HG02981 (cell line): ENCODE results near the gene PUS10.
A peak's percentile ranks its signal among the peaks of the same experiment; 100 is the strongest.

Source experiments
- ATAC-seq: cut with Tn5 transposase; IDR thresholded peaks from one replicate; pipeline ENCODE4 v1.9.1; 2021; ENCODE audit warnings: mild to moderate bottlenecking, moderate library complexity; ENCODE audit not compliant: unreplicated experiment

Gene PUS10

GRCh38 chr2:60972889-60973656, 45.0 kb downstream of the PUS10 start:
- ATAC-seq: no peak

DNA sequence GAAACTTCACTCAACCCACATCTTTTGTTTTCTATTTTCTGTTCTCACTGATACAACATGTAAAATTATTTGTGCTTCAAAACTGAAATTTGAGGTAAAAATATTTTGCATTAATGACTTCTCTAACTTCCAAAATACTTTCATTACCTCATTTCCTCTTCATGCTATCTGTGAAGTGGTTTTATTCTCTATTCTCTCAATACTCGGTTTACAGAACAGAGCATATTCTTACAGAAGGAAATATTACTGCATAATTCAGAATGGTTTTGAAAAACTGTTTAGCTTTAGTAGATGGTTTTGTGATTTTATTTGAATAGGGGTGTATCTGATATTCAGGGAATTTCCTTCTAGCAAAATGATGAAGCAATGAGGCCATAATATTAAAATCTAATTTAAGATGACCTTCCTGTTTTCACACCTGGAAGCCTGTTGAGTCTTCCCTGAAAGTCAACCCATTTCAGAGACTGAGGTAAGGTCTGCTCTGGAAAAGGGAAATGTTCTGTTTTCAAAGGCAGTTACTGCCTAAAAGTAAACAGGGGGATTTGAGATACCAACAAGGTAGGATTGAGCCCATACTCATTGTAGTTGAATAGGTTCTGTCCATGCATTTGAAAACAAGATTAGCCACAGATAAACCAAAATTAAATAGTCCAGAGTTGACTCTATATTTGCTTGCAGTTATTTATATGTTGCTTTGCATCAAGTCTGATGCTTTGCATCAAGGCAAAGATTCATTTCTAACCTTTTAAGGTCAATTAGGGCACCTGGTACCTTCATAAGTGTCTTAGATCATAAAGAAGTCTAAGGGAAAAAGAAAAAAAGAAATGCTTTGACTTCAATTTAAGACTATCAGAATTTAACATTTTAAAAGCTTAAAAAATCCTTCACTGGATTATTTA, 51.3 kb downstream of the PUS10 start:
- peak; percentile 56 for ATAC-seq

DNA sequence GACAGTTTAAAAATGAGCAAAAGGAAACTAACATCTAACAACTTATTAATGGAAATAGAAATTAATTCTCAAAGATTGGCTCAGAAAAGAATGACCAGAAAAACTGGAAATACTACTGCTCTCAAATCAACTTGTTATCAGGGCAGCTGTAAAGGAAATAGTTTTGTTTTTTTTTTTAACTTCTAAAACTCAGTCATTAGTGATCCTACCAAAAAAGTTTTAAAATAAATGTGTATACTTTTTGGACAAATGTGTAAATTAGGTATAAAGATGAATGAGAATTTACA, 52.6 kb downstream of the PUS10 start:
- no peak for ATAC-seq

DNA sequence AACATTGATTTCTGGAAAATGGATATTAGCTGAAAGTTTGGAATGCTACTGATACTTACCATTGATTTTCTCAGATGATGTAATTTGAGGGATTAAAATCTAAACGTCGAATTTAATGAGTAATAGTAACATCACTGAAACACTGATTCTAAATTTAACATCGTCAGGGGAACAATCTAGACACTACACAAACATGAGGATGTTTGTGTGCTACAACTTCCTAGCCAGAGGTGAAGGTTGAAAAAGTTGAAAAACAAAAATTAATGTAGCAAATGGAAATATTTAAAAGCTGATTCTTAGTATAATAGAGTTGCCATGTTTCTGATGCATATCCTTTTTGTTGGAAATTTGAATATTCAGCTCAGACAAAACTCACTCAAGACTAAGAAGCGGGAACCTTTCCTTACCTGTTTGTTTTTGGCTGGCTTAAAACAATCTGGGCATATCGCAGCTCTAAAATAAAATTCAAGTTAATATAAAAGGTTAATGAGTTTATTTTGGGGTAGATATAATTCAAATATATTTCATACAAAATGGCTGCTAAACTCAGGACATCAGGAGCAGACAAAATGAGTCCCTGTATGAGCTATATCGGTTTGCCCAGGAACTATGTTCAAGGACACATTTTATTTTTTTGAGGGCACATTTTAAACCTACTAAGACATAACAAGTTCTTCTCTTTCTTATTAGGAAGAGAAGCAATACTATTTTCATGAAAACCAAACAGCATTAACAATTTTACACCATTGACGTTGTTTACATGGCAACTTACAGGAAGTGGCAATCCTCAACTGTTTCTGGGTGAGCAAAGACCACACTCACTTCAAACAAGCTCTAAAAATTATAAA, 53.2 kb downstream of the PUS10 start:
- no peak for ATAC-seq

DNA sequence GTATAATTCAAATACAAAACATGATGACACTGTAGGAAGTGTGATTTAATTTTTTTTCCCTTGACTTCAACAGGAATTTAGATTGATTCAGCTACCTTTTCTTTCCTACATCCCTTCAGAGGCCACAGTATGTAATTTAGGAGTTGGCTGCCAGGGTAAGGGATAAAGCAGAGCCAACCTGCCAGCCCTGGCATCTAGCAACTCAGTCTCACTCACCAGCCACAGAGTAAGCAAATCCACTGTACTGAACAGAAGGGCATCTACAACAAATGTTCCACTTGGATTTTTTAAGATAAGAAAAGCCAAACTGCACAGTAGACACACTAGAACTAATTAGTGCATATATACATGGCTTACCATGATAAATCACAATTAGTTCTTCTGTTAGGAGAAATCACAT, 54.9 kb downstream of the PUS10 start:
- no peak for ATAC-seq

- no peak for ATAC-seq
These were observed 55.5 kb downstream of the PUS10 start for GRCh38 chr2:60962528-60962927.

DNA sequence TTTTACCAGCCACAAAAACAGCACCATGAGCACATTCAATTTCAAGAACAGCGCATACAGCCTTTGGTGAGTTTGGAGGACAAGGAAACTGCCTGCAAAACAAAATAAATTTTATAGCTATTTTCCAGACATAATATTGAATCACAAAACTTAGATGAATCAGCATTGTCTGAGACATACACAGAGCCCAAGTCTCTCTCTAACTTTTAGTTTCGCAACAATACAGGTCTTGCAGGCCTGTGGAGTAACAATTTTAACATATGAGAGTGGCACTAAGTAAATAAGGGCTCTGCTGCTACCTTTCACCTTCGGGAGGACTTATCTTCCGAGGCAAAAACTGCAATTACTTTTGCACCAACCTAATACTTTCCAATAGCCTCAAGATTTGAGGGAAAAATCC, 56.6 kb downstream of the PUS10 start:
- no peak for ATAC-seq

DNA sequence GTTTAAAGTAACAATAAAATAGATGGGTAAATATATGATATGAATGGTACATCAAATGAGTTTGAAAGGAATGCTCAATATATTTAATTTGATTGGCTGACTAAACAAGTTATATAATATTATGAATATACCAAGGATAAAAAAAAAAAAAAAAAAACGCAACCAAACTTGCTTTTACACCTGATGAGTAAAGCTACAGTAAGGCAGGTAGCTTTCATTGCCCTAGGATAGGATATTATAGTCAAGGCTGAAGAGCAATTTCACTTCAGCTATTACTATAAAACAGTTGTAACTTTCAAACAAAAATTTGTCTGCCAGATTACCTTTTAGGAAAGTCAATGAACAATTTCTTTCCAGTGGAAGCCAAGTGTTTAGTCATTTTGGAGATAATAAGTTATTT, 57.3 kb downstream of the PUS10 start:
- ATAC-seq: no peak

DNA sequence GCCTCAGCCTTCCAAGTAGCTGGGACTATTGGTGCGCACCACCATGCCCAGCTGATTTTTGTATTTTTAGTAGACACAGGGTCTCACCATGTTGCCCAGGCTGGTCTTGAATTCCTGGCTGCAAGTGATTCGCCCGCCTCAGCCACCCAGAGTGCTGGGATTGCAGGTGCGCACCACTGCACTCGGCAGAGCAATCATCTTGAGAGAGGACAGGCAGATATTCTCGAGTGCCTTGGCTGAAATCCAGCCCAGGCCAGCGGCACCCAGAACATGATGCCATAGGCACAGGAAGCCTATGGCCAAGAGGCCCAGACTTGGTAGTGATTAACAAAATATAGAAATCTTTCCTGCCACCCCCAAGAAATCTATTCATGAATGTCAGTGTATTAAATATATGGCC, 58.6 kb downstream of the PUS10 start:
- no peak for ATAC-seq

DNA sequence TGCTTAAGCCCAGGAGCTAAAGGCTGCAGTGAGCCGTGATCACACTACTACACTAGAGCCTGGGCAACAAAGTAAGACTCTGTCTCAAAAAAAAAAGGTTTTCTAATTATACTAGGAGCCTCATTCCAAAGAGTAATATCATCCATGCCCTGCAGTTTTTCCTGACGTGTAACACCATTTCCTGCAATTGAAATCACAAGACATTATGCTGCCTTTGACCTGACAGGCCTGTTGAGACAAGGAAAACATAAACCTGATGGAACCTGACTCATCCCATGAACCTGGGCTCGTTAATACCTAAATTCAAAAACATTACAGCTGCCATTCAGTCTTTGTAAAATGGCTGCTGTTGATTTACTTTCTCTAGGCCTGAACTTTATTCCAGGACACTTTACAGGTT, 59.3 kb downstream of the PUS10 start:
- no peak for ATAC-seq

DNA sequence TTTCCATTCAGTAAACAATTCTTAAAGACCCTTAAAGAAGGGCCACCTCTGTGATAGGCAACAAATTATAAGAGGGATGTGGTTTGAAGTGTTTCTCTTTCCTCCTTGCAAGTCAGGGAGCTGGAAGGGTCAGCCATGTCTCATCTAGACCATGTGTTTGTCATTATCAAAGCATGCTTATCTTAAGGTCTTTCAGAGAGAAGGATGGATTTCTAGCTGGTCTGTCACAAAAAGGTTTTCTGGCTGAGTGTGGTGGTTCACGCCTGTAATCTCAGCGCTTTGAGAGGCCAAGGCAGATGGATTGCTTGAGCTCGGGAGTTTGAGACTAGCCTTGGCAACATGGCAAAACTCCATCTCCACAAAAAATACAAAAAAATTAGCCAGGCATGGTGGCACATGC, 59.7 kb downstream of the PUS10 start:
- ATAC-seq: no peak

GRCh38 chr2:60957643-60958042, 60.4 kb downstream of the PUS10 start:
- no peak for ATAC-seq

DNA sequence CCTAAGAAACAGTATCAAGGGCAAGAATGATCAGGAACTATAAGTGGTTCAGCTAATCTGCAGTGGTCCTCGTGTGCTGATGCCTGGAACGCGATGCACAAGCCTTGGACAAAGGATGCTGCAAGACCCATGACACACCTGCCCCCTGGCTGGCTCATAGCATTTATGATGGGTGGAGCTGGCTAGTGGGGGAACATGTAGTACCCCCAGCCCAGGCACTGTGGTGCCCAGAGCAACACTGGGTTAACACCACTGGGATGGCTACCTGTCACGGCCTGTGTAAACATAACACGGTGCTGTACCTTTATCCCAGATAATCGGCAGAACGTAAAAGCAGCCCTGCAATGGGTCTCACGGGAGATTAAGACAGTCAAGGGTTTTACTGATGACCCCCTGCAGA, 60.8 kb downstream of the PUS10 start:
- no peak for ATAC-seq

- no peak for ATAC-seq
These were observed 63.9 kb downstream of the PUS10 start for GRCh38 chr2:60954139-60954538.

DNA sequence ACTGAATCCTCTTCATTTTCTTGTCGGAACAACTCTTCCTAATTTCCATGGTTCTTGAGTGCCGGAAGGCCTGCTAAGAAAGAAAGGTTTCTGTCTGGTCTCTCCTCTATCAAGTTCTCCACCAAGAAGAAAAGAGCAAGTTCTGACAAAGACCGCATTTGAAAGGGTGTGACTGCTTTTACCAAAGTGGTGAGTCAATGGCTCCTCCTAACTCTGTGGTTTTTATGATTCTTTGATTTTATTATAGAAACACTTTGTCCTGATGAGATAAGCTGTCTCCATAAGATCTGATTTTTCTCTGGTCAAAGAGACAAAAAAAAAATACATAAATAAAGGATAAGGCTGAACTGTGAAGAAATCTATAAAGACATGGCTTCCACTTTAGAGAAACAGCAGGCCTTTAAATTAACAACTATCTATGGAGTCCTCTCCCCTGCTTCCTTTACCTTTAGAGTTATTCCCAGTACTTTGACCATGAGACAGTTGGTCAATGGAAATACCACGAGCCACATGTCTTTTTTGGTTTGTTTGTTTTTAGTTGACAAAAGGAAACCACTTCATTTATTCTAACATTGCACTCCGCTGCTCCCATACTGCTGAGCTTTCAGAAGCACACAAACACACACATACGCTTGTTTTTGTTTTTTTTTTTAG, 69.0 kb downstream of the PUS10 start:
- ATAC-seq: no peak

DNA sequence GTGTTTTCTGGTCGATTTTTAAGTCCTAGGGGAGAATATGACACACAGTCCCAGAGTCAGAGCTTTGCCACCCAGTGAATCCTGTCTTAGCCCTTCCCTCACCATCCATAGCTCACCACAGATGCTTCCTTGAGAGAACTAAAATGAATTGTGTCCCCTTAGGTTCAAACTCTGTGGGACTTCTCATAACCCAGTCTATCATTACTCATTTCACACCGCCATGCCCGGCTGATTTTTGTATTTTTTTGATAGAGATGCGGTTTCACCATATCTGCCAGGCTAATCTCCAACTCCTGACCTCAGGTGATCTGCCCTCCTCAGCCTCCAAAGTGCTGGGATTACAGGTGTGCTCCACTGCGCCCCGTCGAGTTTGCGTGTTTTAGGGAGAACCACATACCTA, 69.9 kb downstream of the PUS10 start:
- no peak for ATAC-seq

DNA sequence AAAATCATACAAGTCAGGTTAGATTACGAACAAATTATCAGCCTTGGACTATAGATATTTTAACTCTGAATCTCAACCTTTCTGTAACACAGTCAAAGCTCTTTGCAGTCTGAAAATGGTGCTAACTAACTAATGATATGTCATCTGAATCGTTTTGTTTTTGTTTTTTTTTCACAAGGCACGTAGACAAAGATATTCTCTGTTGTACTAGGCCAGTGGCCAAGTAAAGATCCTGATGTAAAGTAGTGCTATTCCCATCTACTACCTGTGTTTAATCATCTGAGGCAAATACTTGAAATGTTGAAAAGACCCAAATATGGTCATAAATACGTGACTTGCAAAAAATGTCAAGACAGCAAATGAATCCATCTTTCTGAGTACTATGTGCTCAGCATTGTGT, 71.0 kb downstream of the PUS10 start:
- ATAC-seq: no peak

DNA sequence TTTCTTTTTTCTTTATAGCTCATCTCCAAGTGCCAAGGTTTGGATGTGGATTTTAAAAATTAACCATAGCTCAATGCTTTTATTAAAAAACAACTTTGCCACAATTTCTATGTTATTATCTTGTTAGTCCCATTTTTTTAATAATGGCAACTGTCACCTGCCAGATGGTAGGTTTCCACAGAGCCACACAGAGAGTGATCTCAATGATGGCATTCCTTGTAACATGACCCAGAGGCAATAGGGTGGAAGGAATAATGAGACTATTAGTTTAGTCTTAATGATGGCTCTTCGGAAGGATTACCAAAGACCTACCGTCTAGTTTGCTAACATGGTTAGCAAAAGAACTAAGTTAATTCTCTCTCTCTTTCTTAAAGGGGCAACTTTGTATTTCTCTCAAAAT, 72.7 kb downstream of the PUS10 start:
- ATAC-seq: no peak

- no peak for ATAC-seq
These were observed 78.4 kb downstream of the PUS10 start for GRCh38 chr2:60939622-60940021.

GRCh38 chr2:60938301-60938700, 79.8 kb downstream of the PUS10 start:
- ATAC-seq: no peak

DNA sequence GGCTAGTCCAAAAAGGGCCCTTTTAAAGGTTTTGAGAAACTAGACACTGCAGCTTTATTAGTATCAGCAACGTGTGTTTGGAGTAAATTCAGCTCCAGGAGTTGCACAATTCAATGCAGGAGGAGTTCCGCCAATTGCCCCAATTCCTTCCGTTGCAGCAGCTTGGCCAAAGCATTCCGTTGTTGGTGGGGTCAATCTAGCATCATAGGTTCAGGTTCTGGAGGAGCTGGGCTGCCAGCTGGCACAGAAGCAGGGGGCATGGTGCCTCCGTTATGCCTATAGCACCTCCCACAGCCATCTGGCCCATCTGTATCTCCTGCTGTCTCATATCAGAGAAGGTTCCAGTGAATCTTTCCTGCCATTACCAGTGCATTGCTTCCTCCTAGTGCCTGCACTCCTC, 81.3 kb downstream of the PUS10 start:
- no peak for ATAC-seq
